Lower lobe of right lung (tissue), 2 donors: Measurements from ENCODE around the gene RRP9. TPM values are rescaled to one million over a fixed set of nuclear protein-coding genes. Genes with fewer than 3 reads are reported as not detected.

Source experiments
- ATAC-seq, 2 donors: fragments of 200-7000 bp; cut with Tn5 transposase; one replicate each; pipeline ENCODE4 v1.9.1; 2020 to 2022; ENCODE audit warnings: mild to moderate bottlenecking in 2 of 2, moderate library complexity in 2 of 2
- DNase-seq: peaks from one replicate; pipeline ENCODE4 v3.0.0-alpha.2; 2020
- H3K27ac ChIP-seq: fragments of 200-600 bp; one replicate; pipeline ENCODE4 v1.8.0; 2022
- H3K27me3 ChIP-seq: fragments of 200-600 bp; one replicate; pipeline ENCODE4 v1.8.0; 2022; ENCODE audit warnings: low read depth
- H3K36me3 ChIP-seq: fragments of 200-600 bp; one replicate; pipeline ENCODE4 v1.8.0; 2022; ENCODE audit warnings: mild to moderate bottlenecking
- H3K4me1 ChIP-seq: fragments of 200-600 bp; one replicate; pipeline ENCODE4 v1.8.0; 2022
- H3K4me3 ChIP-seq: fragments of 200-600 bp; one replicate; pipeline ENCODE4 v1.8.0; 2022; ENCODE audit warnings: mild to moderate bottlenecking
- H3K9me3 ChIP-seq: fragments of 200-600 bp; one replicate; pipeline ENCODE4 v1.8.0; 2022
- intact Hi-C: fragments of 100-400 bp; cut with DNase I; formaldehyde crosslinking; loops from one replicate; pipeline ENCODE4 v1.11.0; 2022
- total RNA-seq: library from RNA; stranded (reverse); fragmentation: NEBNext Ultra II Directional; extraction: Animal tissue kit (Norgen Biotek cat#: 25700); gene quantifications from one replicate; pipeline ENCODE4 v1.2.1, GENCODE V29; 2021
- TF ChIP-seq, protein P1 (sequence below): fragments of 200-600 bp; IDR thresholded peaks from one replicate; pipeline ENCODE4 v1.8.0; 2022; ENCODE audit warnings: antibody characterized with exemption, mild to moderate bottlenecking
- donor health status: DM: no; HTN: yes; CAD: no; lungs with severe emphysema.

The RRP9 gene
- total RNA-seq, 1 donor from 2014 or later: 16.2 TPM

- DNase-seq (peak; percentile 69), ATAC-seq (peak; percentile 20 to 36)
- no peaks in the 10 kb centered on the region for H3K9me3 ChIP-seq
- peaks cover 39% of the 10 kb centered on the region for H3K4me1 ChIP-seq
- H3K4me3 ChIP-seq: peak overlapping the region; percentile 88
- H3K27me3 ChIP-seq: no peaks in the 10 kb centered on the region
- H3K27ac ChIP-seq: peak overlapping the region; percentile 97
- no peaks in the 10 kb centered on the region for H3K36me3 ChIP-seq
- intact Hi-C loops: no loop called here
- TF ChIP-seq, protein P1, sequence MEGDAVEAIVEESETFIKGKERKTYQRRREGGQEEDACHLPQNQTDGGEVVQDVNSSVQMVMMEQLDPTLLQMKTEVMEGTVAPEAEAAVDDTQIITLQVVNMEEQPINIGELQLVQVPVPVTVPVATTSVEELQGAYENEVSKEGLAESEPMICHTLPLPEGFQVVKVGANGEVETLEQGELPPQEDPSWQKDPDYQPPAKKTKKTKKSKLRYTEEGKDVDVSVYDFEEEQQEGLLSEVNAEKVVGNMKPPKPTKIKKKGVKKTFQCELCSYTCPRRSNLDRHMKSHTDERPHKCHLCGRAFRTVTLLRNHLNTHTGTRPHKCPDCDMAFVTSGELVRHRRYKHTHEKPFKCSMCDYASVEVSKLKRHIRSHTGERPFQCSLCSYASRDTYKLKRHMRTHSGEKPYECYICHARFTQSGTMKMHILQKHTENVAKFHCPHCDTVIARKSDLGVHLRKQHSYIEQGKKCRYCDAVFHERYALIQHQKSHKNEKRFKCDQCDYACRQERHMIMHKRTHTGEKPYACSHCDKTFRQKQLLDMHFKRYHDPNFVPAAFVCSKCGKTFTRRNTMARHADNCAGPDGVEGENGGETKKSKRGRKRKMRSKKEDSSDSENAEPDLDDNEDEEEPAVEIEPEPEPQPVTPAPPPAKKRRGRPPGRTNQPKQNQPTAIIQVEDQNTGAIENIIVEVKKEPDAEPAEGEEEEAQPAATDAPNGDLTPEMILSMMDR: peak; percentile 6
These were observed 32.7 kb upstream of the RRP9 start for GRCh38 chr3:51974277-51974962.

- ATAC-seq: no peak
- Histone ChIP-seq H3K9me3 (no peaks in the 10 kb centered on the region), H3K27ac (no peak overlapping the region), H3K4me3 (no peak overlapping the region), H3K27me3 (no peaks in the 10 kb centered on the region), H3K36me3 (no peaks in the 10 kb centered on the region), H3K4me1 (peaks cover 50% of the 10 kb centered on the region)
- TF ChIP-seq, protein P1: no peak
- DNase-seq: no peak
- intact Hi-C loops: no loop called here
These were observed 29.6 kb upstream of the RRP9 start for GRCh38 chr3:51971350-51971749.

GRCh38 chr3:51970606-51971300 is 29.0 kb upstream of the RRP9 start:
- TF ChIP-seq, protein P1: no peak
- intact Hi-C loops: no loop called here
- no peak overlapping the region for H3K27ac ChIP-seq
- no peak overlapping the region for H3K4me3 ChIP-seq
- no peaks in the 10 kb centered on the region for H3K27me3 ChIP-seq
- ATAC-seq: no peak
- no peak for DNase-seq
- no peaks in the 10 kb centered on the region for H3K9me3 ChIP-seq
- H3K4me1 ChIP-seq: peaks cover 50% of the 10 kb centered on the region
- H3K36me3 ChIP-seq: no peaks in the 10 kb centered on the region

- intact Hi-C loops: no loop called here
- H3K4me3 ChIP-seq: no peak overlapping the region
- H3K36me3 ChIP-seq: no peaks in the 10 kb centered on the region
- peaks cover 47% of the 10 kb centered on the region for H3K4me1 ChIP-seq
- DNase-seq: no peak
- TF ChIP-seq, protein P1: no peak
- H3K27me3 ChIP-seq: no peaks in the 10 kb centered on the region
- H3K9me3 ChIP-seq: no peaks in the 10 kb centered on the region
- H3K27ac ChIP-seq: no peak overlapping the region
- ATAC-seq: no peak
These were observed 28.1 kb upstream of the RRP9 start for GRCh38 chr3:51969841-51970240.

- Histone ChIP-seq H3K9me3 (no peaks in the 10 kb centered on the region), H3K36me3 (no peaks in the 10 kb centered on the region), H3K4me1 (peaks cover 40% of the 10 kb centered on the region), H3K27me3 (no peaks in the 10 kb centered on the region), H3K4me3 (no peak overlapping the region), H3K27ac (no peak overlapping the region)
- DNase-seq: no peak
- TF ChIP-seq, protein P1: no peak
- no peak for ATAC-seq
- intact Hi-C loops: no loop called here
These were observed 27.4 kb upstream of the RRP9 start for GRCh38 chr3:51968883-51969678.
